Activated CD8-positive, alpha-beta memory T cell treated with anti-CD3 and anti-CD28 coated beads, Interleukin-2, amount 50 U/mL, for 24 hours (primary cell): ENCODE data around the gene KAZALD1.

Experiments
- DNase-seq: peaks from one replicate; pipeline ENCODE4 v3.0.0-alpha.2; 2020; ENCODE audit errors: extremely low read depth

Gene KAZALD1

DNA sequence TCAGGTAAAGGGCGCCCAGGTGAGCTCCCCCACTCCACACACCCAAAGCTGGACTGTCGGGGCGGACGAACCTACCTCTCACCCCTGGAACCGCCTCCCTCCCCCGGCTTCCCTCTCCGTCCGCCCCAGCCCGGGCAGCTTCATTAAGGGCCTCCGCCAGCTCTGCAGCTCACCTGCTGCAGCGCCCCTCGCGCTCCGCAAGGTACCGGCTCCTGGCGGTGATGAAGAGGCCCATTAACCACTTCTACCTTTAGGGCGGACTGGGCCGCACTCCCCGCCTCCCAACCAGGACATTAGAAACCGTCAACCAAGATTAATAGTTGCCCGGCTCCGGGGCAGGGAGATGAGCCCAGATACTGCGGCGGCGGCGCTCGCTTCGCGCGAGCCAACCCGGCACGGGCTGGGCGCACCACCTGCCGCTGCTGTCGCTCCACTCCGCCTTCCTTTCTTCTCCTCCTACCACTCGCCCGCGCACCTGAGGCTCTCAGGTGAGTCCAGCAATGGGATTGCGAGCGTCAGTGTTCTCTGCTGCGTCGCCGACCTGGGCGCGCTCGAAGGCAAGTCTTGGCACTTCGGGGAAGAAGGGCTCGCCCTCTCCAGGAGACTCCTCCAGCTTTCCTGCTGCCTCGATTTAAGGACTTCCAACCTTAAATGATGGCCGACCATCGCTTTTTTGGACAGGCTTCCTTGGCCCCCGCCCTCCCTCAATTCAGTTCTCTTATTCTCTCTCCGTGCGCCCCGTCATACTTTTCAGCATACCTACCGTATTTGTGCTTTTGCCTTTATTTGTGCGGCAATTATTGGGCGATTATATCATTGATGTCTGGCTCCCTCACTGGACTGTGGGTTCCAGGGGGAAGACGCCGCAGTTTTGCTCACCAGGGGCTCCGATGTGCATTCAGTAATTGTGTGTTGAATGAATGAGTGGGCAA is 13.6 kb upstream of the KAZALD1 start:
- no peak for DNase-seq

DNA sequence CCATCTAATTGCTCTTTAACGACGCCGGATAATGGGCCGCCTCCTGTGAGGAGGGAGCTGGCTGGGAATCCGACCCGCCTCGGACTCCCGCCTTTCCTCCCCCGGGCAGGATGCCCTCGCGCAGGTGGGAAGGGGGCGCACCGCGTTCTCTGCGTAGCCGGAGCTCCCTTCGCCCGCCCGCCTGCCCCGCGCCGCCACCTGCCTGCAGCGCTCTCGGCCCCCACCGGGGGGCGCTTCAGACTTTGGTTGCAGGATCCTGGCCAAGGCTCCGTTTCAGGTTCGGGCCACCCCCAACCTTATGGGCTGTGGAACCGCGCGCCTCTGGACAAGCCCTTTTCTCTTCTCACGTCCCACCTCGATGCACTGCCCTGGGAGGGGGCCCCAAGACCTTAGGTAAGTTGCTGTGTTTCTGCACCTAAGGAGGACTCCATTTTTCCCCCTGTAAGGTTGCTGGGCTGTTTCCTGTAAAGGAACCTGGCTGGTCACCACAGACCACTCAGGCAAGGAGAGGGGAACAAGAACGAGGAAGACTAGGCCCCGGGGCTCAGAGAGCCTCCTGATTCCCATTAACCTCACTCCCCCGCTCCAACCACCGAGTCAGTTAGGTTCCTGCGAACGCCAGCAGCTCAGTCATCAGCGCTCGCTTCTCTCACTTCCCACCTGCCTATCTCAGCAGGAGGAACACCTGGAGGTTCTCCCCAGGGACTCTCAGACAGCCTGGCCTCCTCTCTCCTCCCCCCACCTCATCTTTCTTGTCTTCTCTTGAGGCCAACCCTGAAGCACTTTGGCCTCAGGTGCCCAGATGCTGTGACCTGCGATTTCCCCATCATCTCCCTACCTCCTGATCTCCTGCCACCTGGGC is 11.3 kb upstream of the KAZALD1 start:
- DNase-seq = no peak

DNA sequence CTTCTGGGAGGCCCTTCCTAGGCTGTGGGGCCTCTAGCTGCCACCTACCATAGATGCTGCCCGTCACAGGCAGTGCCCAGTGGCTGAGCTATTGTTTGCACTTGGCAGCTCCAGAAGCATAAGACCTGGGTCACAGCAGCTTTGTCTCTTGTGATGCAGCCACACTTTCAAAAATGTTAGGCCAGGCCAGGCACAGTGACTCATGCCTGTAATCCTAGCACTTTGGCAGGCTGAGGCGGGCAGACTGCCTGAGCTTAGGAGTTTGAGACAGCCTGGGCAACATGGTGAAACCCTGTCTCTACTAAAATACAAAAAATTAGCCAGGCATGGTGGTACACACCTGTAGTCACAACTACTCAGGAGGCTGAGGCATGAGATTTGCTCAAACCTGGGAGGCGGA is 9.5 kb upstream of the KAZALD1 start:
- no peak for DNase-seq

DNA sequence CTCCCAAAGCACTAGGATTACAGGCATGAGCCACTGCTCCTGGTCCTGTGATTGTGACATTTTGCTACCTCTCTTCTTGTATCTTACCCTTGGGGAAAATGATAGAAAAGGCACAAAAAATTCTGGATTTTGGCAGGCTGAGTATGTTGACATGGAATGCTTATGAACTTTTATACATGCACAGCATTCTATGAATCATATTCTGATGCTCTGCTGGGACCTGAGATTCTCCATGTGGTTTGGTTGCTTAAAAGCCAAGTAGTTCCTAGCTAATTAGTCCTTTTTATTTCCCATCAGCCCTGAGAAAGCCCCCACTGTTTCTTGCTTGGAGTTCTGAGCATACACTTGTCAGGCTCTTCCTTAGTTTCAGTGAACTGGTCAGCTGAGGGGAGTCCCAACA is 8.3 kb upstream of the KAZALD1 start:
- DNase-seq = no peak

DNA sequence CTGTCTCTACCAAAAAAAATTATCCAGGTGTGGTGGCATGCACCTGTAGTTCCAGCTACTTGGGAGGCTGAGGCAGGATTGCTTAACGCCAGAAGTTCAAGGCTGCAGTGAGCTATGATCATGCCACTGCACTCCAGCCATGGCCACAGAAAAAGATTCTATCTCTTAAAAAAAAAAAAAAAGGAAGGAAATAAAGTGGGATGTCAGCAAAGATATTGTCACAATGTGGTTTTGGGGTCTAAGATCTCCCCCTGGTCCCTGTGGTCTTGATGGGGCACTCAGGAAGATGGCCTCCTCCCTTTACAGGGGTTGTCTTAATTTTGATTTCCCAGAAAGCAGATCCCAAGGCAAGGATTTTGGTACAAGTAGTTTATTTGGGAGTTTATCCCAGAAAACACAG is 7.4 kb upstream of the KAZALD1 start:
- no peak for DNase-seq

DNA sequence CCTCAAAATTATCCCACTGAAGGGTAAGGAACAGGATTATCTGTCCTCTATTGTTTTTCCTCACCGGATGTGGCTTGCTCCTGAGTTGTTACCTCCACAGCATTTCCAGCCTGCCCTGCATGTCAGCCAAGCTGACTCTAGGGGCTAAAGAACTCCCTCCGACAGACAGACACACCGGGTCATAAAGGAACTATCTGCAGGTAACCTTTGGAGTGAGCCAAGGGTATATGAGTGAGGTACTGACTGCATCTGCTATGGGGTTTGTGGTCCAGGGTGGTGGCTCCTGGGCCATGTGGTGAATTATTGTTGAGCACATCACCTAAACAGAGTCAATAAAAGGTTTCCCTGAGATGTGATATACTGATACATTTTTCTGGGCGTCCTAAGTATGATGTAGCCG is 6.9 kb upstream of the KAZALD1 start:
- no peak for DNase-seq

DNA sequence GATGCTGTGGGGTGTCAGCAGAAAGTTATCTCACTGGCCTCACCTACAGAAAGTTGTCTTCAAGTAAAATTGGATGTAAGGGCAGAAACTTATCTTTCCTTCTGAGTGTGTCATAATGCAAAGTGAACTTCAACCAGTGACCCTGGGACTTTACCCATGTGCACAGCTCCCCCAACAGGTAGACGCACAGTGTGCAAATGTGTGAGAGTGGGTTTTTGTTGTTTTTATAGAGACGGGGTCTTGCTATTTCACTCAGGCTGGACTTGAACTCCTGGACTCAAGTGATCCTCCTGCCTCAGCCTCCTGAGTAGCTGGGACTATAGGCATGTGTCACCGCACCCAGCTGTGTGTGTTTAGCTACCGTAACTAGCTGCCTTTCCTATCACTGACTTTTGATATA is 6.4 kb upstream of the KAZALD1 start:
- no peak for DNase-seq

DNA sequence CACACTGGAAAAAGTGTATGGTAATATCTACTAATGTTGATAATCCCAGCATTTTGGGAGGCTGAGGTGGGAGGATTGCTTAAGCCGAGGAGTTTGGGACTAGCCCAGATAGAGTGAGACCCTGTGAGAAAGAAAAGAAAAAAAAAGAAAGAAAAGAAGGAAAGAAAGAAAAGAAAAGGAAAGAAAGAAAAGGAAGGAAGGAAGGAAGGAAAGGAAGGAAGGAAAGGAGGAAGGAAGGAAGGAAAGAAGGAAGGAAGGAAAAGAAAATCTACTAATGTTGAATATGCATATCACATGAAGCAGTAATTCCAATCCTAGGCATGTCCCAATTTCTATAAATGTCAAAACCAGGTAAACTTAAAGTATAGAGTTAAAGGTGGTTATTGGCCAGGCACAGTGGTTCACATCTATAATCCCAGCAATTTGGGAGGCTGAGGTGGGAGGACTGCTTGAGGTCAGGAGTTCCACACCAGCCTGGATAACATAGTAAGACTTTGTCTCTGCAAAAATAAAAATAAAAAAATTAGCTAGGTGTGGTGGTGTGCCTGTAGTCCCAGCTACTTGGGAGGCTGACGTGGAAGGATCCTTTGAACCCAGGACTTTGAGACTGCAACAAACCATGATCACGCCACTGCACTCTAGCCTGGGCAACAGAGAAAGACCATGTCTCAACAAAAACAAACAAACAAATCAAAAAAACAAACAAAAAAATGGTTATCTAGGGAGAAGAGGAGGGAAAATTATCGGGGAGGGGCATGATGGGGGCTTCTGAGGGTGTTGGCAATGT is 5.2 kb upstream of the KAZALD1 start:
- DNase-seq = no peak

DNA sequence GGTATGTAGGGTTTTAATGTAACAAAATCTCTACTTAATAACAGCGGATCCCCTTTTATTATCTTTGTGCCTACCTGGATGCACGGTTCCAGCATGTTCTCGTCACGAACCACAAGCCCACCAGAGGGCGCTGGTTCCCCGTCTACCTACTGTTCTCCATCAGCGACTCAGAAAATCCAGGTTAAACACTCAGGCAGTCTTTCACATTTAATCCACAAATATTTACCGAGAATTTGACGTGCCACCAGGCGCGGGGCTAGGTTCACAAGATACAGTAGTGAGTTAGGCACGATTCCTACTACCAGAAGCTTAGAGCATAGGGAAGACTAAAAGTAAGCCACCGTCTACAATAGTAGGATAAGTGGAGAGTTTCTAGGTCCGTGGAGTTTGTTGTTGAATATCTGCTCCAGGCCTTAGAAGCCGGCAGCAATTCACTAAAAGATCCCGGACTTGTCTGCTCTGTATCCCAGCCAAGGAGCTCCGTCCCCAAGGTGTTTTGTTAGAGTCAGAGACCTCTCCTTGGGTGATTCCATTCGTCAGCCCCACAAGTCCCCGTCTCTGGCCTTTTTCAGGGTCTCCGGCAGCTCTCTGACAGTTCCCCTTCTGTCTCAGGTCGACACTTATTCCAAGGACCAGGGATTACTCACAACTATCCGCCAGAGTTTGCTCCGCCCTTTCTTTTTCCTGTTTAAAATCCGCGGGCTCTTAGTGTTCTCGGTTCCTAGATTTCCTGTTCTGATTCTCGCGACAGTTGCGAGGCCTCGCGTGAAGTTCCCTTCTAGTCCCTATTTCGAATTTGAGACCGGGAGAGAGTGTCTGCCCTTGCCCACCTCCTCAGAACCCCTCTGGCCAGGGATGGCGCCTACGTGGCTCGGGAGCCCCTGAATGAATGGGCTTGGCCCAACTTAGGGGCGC is 1.5 kb upstream of the KAZALD1 start:
- DNase-seq = peak; percentile 74

DNA sequence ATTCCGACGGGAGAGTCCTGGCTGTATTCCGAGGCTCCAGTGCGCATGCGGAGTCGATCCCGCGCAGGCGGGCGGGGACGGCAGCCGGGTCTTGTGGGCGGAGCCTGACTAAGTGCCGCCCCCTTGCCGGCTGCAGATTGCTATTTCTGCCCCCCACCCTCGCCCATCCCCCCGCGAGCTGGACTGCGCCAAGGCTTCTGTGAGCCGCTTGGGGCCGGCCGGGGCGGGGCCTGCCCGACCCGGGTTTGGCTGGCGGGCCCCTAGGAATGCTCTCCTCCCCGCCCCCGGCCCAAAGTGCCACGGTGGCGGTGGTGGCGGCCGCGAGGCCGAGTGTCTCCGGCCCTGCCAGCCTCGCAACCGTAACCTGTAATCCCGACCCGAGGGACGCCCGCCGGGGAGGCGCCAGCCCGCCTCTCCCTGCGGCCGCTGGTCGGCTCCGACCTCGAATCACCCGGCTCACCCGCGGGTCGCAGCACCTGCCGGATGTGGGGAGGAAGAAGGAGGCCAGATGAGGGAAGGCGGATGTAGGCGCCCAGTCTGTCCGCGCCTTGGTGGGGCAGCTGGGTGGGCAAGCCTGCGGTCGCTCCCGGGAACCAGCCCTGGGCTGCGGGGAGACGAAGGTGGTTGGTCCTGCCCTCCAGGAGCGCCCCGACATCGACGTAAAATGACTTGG is 702 bp upstream of the KAZALD1 start:
- peak; percentile 77 for DNase-seq

DNA sequence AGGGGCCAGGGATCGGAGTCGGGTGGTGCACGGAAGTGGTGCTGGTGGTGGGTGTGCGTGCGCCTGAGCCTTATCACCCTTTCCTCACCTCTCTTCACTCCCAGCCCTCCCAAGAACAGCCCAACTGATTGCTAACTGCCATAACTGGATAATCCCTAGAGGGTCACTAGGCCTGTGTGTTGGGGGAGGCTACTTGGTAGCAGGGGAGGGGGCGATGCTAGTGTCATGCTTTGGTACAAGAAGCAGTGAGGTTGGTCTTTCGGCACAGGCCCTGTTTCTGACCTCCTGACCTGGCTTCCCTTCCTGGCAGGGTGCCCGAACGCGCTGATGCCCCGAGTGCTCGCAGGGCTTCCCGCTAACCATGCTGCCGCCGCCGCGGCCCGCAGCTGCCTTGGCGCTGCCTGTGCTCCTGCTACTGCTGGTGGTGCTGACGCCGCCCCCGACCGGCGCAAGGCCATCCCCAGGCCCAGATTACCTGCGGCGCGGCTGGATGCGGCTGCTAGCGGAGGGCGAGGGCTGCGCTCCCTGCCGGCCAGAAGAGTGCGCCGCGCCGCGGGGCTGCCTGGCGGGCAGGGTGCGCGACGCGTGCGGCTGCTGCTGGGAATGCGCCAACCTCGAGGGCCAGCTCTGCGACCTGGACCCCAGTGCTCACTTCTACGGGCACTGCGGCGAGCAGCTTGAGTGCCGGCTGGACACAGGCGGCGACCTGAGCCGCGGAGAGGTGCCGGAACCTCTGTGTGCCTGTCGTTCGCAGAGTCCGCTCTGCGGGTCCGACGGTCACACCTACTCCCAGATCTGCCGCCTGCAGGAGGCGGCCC is 652 bp downstream of the KAZALD1 start:
- no peak for DNase-seq

DNA sequence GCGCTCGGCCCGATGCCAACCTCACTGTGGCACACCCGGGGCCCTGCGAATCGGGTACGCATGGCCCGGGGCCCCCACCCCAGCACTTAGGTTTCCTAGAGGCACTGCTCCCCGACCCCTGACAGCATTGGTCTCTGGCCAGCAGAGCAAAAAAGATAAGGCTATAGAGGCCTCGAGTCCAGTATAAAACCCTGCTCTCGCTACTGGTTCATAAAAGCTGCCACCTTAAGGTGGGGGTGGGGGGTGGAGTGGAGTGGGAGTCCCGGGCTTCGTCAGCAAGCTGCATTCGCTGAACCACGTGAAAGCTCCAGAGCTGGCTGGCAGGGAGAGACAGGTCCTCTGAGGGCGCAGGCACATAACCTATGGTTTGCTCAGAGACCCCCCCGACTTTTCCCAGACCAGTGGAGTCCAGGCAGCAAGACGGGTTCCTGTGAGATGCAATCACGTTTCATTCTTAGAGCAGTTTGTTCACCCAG is 1.3 kb downstream of the KAZALD1 start:
- no peak for DNase-seq

DNA sequence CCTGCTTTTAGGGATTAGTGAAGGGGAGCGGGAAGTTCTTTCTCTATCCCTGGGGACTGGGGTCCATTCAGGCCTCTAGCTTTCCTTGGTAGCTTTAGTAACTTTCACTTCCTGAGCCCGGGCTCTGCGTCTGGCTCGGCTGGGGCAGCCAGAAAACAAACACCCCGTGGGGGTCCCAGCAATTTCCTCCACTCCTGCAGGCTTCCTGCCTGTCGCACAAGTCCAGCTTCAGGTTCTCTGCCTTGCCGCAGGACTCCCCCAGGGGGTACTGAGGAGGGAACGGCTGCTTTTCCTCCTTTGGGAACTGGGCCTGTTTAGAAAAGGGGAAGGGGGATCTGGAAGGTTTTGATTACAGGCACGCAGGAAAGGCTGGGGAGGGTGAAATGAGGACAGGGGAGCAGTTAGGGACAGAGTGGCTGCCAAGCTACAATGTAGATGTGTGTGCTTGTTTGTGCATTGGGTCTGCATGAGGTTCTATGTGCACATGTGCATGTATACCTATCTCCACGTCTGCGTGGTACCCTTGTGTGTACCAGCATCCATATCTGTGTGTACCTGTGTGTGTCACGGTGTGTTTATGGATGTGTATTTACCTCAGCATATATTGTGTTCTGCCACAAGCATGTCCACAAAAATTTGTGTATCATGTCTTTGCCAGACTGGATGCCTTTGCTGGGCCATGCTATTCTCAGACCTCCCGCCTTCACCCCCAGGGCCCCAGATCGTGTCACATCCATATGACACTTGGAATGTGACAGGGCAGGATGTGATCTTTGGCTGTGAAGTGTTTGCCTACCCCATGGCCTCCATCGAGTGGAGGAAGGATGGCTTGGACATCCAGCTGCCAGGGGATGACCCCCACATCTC is 2.0 kb downstream of the KAZALD1 start:
- DNase-seq = no peak

DNA sequence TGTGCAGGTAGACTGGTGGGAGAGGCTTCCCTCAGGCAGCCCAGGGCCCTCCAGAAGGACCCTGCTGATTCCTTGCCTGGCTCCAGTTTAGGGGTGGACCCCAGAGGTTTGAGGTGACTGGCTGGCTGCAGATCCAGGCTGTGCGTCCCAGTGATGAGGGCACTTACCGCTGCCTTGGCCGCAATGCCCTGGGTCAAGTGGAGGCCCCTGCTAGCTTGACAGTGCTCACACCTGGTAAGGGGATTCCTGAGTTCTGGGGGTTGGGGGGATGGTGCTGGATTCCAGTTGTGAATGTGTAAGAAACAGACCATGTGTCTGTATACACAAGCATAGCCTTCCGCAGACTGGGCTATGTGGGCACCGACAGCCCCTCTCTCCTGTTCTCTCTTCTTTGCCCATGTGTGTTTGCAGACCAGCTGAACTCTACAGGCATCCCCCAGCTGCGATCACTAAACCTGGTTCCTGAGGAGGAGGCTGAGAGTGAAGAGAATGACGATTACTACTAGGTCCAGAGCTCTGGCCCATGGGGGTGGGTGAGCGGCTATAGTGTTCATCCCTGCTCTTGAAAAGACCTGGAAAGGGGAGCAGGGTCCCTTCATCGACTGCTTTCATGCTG is 2.7 kb downstream of the KAZALD1 start:
- DNase-seq = no peak

DNA sequence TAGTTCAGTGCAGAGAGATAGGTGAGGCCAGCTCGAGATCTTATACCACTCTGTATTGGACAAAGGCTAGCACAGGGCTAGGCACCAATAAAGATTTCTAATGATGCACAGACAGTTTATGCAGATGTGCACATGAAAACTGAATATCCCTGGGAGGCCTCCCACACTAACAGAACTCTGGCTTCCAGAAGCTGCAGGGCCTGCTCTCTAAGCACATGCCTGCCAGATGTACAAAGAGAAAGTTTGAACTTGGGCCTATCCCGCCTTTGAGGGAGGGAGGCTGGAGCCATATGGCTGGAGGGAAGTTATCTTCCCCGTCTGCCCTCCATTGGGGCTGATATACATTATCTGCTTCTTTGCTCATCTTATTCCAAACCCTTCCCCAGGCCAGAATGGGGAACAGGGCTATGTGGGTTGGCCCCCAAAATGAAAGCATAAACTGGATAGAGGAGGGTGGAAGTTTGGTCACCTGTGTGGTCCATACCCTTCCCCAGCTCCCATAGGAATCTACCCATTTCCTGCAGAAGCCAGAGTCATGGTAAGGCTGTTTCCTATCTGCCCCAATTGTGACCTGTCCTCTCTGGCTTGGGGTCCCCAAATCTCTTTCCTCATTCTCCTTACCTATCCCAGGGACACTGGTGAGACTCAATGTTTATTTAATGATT is 3.8 kb downstream of the KAZALD1 start:
- DNase-seq = no peak

DNA sequence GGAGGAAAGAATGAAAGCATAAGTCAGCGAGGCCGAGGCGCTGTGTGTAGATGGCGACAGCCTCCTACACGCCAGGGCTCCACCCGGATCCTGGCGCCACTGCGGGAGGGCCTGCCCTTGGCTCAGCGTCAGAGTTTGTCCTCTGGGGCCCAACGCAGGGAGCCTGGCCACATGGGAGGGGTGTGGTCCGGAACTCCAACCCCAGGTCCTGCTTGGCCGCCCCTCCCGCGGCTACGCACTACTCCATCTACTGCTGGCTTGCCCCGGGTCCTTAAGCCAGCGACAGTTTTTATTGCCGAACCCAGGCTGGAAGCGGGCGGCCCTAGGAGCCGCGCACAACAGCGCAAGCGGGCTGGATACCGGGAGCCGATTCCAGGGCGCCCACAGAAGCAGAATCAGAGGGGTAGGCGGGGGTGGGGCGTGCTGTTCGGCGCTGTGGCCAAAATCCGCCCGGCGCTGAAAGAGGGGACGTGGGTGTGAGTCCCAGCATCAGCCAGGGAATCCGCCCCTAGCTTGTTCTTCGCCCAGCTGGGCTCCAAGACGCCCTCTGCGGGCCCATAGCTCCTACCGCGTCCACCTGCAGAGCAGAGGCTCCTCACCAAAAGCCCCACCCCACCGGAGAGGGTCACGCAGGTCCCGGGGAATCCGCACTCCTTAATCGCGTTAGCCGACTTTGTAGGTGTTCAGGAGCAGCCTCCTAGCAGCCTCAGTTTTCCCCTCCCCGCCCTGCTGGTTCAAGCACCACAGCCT is 4.5 kb downstream of the KAZALD1 start:
- no peak for DNase-seq

DNA sequence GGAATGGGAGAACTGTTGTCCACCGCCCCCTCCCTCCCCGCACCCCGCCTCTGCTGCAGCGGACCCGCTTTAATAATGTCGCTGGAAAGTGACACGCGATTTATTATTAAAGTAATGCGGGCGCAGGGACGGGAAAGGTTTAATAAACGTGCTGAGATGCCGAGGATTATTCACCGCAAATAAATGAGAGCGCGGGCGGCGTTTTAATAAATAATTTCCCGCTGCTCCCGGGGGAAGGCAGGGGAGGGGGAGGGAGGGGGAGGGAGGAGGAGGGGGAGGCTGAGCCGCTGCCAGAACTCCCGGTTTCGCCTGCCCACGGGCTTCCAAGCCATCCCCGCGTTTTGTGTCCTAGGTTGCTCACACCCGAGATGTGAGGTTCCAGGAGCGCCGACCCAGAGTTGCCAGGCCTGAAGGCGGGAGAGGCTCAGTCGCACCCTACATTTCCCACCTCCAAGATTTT is 5.1 kb downstream of the KAZALD1 start:
- DNase-seq = no peak
